Sigmoid colon (tissue), 7 donors: ENCODE data around the gene MST1. TPM values are rescaled to one million over a fixed set of nuclear protein-coding genes. Genes with fewer than 3 reads are reported as not detected.

Experiments
- DNase-seq: peaks from one replicate; pipeline ENCODE4 v3.0.0-alpha.2; 2019
- H3K27ac ChIP-seq, 4 donors: fragments of 200-600 bp; sonication (generic); one replicate each; pipeline ENCODE4 v1.5.1; 2016 to 2019; ENCODE audit warnings: mild to moderate bottlenecking in 1 of 4
- H3K27me3 ChIP-seq, 3 donors: fragments of 200-600 bp; sonication (generic); one replicate each; pipeline ENCODE4 v1.5.1; 2019; ENCODE audit warnings: mild to moderate bottlenecking in 1 of 3
- H3K36me3 ChIP-seq, 4 donors: fragments of 200-600 bp; sonication (generic); one replicate each; pipeline ENCODE4 v1.5.1; 2016 to 2019
- H3K4me1 ChIP-seq, 4 donors: fragments of 200-600 bp; sonication (generic); one replicate each; pipeline ENCODE4 v1.5.1; 2017 to 2019
- H3K4me3 ChIP-seq, 4 donors: fragments of 200-600 bp; sonication (generic); one replicate each; pipeline ENCODE4 v1.5.1; 2017 to 2019; ENCODE audit warnings: mild to moderate bottlenecking in 2 of 4, moderate library complexity in 1 of 4
- H3K9me3 ChIP-seq, 4 donors: fragments of 200-600 bp in 3 of 4; sonication (generic) in 3 of 4; one replicate each; pipeline versions ENCODE4 v1.5.1 to v1.6.1; 2013 to 2019
- CTCF ChIP-seq, 4 experiments: fragments of 450-650 bp in 3 of 4; fragments of 200-600 bp in 1 of 4; IDR thresholded peaks; one replicate each; pipeline ENCODE4 v1.5.1; 2016 to 2019; ENCODE audit warnings: antibody characterized with exemption in 4 of 4, mild to moderate bottlenecking in 3 of 4, moderate library complexity in 2 of 4
- EP300 ChIP-seq, 4 donors: sonication (generic); formaldehyde crosslinking; IDR thresholded peaks; one replicate each; pipeline ENCODE4 v1.6.1; 2017; ENCODE audit warnings: antibody characterized with exemption in 4 of 4
- POLR2A ChIP-seq, 2 donors: fragments of 450-650 bp; IDR thresholded peaks; one replicate each; pipeline ENCODE4 v1.6.1; 2016; ENCODE audit warnings: antibody characterized with exemption in 2 of 2, mild to moderate bottlenecking in 2 of 2, moderate library complexity in 2 of 2
- POLR2AphosphoS5 ChIP-seq, 4 donors: sonication (generic); formaldehyde crosslinking; IDR thresholded peaks; one replicate each; pipeline ENCODE4 v1.6.1; 2017; ENCODE audit warnings: antibody characterized with exemption in 4 of 4
- WGBS, 2 donors: extraction: QIAGEN DNeasy Blood & Tissue Kit; methylation state at CpG; one replicate each; pipeline ENCODE4 v1.1.7; 2013; 5-methylcytosine and 5-hydroxymethylcytosine counted together
- intact Hi-C: fragments of 100-400 bp; cut with DNase I; formaldehyde crosslinking; loops from one replicate; pipeline ENCODE4 v1.15.1; 2023
- polyA plus RNA-seq, 3 donors: library from polyadenylated mRNA; stranded (reverse); fragments of 200-250 nt; gene quantifications; one replicate each; pipeline ENCODE4 v1.2.3, GENCODE V29; 2013
- total RNA-seq, 4 donors: library from RNA; depleted of rRNA; stranded (reverse); fragments of >200 nt; gene quantifications; one replicate each; pipeline ENCODE4 v1.1.0, GENCODE V29; 2016
- donor health status: healthy with polysubstance abuse.
- donor health status: Bipolar disorder and iron deficiency.
- donor health status: healthy.

MST1 gene
- total and polyA plus RNA-seq, 7 donors: 3.0 to 18.1 (median 7.7) TPM; not detected in 1

GRCh38 chr3:49716691-49717210 is 27.5 kb upstream of the MST1 start:
- intact Hi-C loops: no loop called here
- peaks cover 8 to 47% (median 13%) of the 10 kb centered on the region in 4 donors for H3K36me3 ChIP-seq

GRCh38 chr3:49716169-49716568 is 26.9 kb upstream of the MST1 start:
- H3K27me3 ChIP-seq: no peaks in the 10 kb centered on the region
- 92 to 96% methylated on average over 7 of the region's 7 CpGs for WGBS, 2 donors
- DNase-seq: peak; percentile 50
- H3K27ac ChIP-seq: no peak overlapping the region
- TF ChIP-seq POLR2A (IDR thresholded peaks at IDR 0.05) (no peak), EP300 (IDR thresholded peaks at IDR 0.05) (no peak), POLR2AphosphoS5 (IDR thresholded peaks at IDR 0.05) (no peak), CTCF (IDR thresholded peaks at IDR 0.05) (no peak)
- intact Hi-C loops: no loop called here
- peaks cover 0 to 23% (median 20%) of the 10 kb centered on the region in 4 donors for H3K4me1 ChIP-seq
- no peak overlapping the region for H3K4me3 ChIP-seq
- peaks cover 8 to 44% (median 9%) of the 10 kb centered on the region in 4 donors for H3K36me3 ChIP-seq
- H3K9me3 ChIP-seq: no peaks in the 10 kb centered on the region

More at GRCh38 chr3:49716691-49717210, 27.5 kb upstream of the MST1 start:
- 91 to 96% methylated on average over 16 of the region's 16 CpGs for WGBS, 2 donors
- Histone ChIP-seq H3K27ac (no peak overlapping the region), H3K9me3 (no peaks in the 10 kb centered on the region), H3K27me3 (no peaks in the 10 kb centered on the region), H3K4me3 (no peak overlapping the region), H3K4me1 (peaks cover 0 to 23% (median 20%) of the 10 kb centered on the region in 4 donors)
- DNase-seq: peak; percentile 60
- TF ChIP-seq EP300 (IDR thresholded peaks at IDR 0.05) (no peak), POLR2A (IDR thresholded peaks at IDR 0.05) (no peak), POLR2AphosphoS5 (IDR thresholded peaks at IDR 0.05) (no peak), CTCF (IDR thresholded peaks at IDR 0.05) (no peak)

- 93 to 94% methylated on average over 13 of the region's 13 CpGs for whole genome bisulfite sequencing, 2 donors
- DNase-seq: peak; percentile 65
- TF ChIP-seq CTCF (IDR thresholded peaks at IDR 0.05) (no peak), POLR2A (IDR thresholded peaks at IDR 0.05) (no peak), EP300 (IDR thresholded peaks at IDR 0.05) (no peak), POLR2AphosphoS5 (IDR thresholded peaks at IDR 0.05) (no peak)
- intact Hi-C loops: no loop called here
- peaks cover 0 to 23% (median 20%) of the 10 kb centered on the region in 4 donors for H3K4me1 ChIP-seq
- no peak overlapping the region for H3K4me3 ChIP-seq
- H3K27ac ChIP-seq: no peak overlapping the region
- H3K9me3 ChIP-seq: no peaks in the 10 kb centered on the region
- H3K27me3 ChIP-seq: no peaks in the 10 kb centered on the region
- H3K36me3 ChIP-seq: peaks cover 6 to 44% (median 8%) of the 10 kb centered on the region in 4 donors
These were observed 26.4 kb upstream of the MST1 start for GRCh38 chr3:49715611-49716121.

DNA sequence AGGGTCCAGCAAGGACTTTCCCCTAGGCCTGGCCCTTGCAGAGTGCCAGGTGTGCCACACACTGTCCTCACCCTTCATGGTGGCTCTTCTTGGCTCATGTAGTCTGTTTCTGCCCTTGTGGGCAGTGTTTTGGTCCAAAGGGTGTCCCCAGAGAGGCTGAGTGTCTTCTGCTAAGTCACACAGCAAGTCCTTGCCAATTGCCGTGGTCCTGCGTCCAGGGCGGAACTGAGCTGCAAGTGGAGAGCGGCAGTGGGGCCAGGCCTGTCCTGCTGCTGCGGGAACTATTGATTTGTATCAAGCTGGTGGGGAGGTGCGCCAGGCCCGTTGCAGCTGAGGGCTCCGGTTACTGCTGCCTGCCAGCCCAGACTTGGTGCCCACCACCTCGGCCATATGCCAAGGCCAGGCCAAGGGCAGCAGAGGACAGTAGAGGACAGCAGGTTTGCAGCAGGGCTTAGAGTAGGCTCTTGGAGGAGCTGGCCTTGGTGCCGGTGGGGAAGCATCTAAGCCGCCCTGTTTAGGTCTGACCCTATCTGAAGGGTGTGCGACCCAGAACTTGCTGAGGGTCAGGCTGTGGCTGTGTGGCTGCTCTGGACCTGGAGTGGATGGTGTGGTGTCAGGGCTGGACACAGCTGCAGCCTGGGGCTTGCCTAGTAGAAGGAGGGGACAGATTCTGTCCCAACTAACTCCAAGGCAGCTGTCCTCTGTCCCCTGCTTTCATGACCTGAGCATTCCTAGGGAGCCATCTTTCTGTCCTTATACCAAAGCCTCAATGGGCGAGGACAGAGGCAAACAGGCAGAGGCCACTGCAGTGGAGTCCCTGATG is 25.7 kb upstream of the MST1 start:
- H3K9me3 ChIP-seq: no peaks in the 10 kb centered on the region
- intact Hi-C loops: no loop called here
- WGBS, 2 donors: 89 to 93% methylated on average over 13 of the region's 13 CpGs
- no peak overlapping the region for H3K4me3 ChIP-seq
- peaks cover 6 to 42% (median 8%) of the 10 kb centered on the region in 4 donors for H3K36me3 ChIP-seq
- peaks cover 0 to 17% (median 16%) of the 10 kb centered on the region in 4 donors for H3K4me1 ChIP-seq
- DNase-seq: peak; percentile 58
- H3K27me3 ChIP-seq: no peaks in the 10 kb centered on the region
- no peak overlapping the region for H3K27ac ChIP-seq
- TF ChIP-seq CTCF (IDR thresholded peaks at IDR 0.05) (no peak), POLR2A (IDR thresholded peaks at IDR 0.05) (no peak), POLR2AphosphoS5 (IDR thresholded peaks at IDR 0.05) (no peak), EP300 (IDR thresholded peaks at IDR 0.05) (no peak)
